WERI-Rb-1 (cell line): ENCODE results near the gene AP5B1.
"Not testable (repeated sequence)": the region's sequence is repeated elsewhere in the genome, so short reads cannot be mapped to it uniquely, and the experiment has no call there.

ENCODE experiments used
- DNase-seq: peaks from one replicate; pipeline ENCODE4 v3.0.0-alpha.2; 2020
- H3K27ac ChIP-seq: fragments of 250-450 bp; sonication (Bioruptor Pico); 2 replicates; pipeline ENCODE4 v1.5.1; 2020; ENCODE audit warnings: mild to moderate bottlenecking, moderate library complexity
- H3K27me3 ChIP-seq: fragments of 250-450 bp; sonication (Bioruptor Pico); 2 replicates; pipeline ENCODE4 v1.5.1; 2021; ENCODE audit warnings: mild to moderate bottlenecking, low read depth, moderate library complexity; ENCODE audit not compliant: insufficient read depth, severe bottlenecking
- H3K36me3 ChIP-seq: fragments of 250-450 bp; sonication (Bioruptor Pico); 2 replicates; pipeline ENCODE4 v1.5.1; 2020; ENCODE audit warnings: mild to moderate bottlenecking, moderate library complexity
- H3K4me3 ChIP-seq: 2 replicates; pipeline ENCODE4 v1.5.1; 2011; ENCODE audit warnings: low read depth, mild to moderate bottlenecking, control low read depth, low read length
- H3K9me3 ChIP-seq: fragments of 250-450 bp; sonication (Bioruptor Pico); 2 replicates; pipeline ENCODE4 v1.5.1; 2021; ENCODE audit warnings: mild to moderate bottlenecking, moderate library complexity; ENCODE audit not compliant: severe bottlenecking
- TF ChIP-seq, protein P1 (sequence below): IDR thresholded peaks from 2 replicates; pipeline ENCODE4 v1.5.1; 2011; ENCODE audit warnings: low read depth, mild to moderate bottlenecking, control low read depth, inconsistent platforms, low read length

AP5B1 gene

DNA sequence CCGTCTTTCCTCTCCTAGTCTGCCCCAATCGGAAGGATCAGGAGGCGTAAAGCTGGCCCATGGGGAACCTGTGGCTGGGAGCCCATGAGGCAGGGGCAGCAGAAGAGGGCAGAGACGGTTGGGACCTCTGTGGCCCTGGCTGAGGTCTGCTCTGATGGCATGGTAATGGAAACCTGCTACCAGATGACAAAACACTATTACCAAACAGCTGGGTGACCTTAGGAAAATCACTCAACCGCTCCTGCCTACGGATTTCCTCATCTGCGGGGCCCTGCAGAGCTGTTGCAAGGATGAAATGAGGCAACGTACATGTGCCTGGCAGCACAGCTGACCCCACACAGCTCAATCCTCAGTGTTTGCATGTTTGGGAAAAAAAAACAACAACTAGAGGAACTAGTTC lies 4.6 kb downstream of the AP5B1 start:
- TF ChIP-seq, protein P1, sequence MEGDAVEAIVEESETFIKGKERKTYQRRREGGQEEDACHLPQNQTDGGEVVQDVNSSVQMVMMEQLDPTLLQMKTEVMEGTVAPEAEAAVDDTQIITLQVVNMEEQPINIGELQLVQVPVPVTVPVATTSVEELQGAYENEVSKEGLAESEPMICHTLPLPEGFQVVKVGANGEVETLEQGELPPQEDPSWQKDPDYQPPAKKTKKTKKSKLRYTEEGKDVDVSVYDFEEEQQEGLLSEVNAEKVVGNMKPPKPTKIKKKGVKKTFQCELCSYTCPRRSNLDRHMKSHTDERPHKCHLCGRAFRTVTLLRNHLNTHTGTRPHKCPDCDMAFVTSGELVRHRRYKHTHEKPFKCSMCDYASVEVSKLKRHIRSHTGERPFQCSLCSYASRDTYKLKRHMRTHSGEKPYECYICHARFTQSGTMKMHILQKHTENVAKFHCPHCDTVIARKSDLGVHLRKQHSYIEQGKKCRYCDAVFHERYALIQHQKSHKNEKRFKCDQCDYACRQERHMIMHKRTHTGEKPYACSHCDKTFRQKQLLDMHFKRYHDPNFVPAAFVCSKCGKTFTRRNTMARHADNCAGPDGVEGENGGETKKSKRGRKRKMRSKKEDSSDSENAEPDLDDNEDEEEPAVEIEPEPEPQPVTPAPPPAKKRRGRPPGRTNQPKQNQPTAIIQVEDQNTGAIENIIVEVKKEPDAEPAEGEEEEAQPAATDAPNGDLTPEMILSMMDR: no peak
- no peaks in the 10 kb centered on the region for H3K9me3 ChIP-seq
- no peak for DNase-seq
- H3K4me3 ChIP-seq: no peak overlapping the region
- H3K27ac ChIP-seq: no peak overlapping the region
- no peaks in the 10 kb centered on the region for H3K27me3 ChIP-seq
- peaks cover 44% of the 10 kb centered on the region for H3K36me3 ChIP-seq

DNA sequence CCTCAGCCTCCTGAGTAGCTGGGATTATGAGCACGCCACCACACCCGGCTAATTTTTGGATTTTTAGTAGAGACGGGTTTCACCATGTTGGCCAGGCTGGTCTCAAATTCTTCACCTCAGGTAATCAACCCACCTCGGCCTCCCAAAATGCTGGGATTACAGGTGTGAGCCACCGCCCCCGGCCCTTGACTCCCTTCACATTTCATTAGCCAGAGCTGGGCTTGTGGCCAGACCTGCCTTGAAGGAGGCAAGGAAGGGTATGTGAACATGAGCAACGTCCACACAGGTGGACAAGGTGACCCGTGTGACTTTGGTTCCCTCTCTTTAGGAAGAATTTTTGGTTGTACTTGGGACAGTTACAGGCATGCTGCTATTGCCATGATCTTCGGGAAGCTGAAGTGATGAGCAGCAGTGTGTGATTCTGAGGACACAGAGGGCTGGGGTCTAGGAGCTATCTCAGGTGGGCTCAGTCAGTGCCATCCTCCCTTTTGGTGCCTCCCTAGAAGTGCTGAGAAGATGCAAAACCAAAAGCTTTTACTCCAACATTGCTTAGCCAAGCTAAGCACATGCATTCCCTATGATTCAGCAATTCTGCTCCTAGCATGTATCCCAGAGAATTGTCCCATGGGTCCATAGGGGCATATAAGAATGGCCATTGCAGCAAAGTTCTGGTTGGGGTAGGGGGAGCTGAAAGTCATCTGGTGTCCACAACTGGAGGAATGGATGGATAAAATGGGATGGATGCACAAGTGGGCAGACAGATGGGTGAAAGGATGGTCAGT lies 6.1 kb downstream of the AP5B1 start:
- DNase-seq: no peak
- H3K27me3 ChIP-seq: no peaks in the 10 kb centered on the region
- H3K4me3 ChIP-seq: no peak overlapping the region
- H3K9me3 ChIP-seq: no peaks in the 10 kb centered on the region
- TF ChIP-seq, protein P1: no peak
- no peak overlapping the region for H3K27ac ChIP-seq
- peaks cover 36% of the 10 kb centered on the region for H3K36me3 ChIP-seq

DNA sequence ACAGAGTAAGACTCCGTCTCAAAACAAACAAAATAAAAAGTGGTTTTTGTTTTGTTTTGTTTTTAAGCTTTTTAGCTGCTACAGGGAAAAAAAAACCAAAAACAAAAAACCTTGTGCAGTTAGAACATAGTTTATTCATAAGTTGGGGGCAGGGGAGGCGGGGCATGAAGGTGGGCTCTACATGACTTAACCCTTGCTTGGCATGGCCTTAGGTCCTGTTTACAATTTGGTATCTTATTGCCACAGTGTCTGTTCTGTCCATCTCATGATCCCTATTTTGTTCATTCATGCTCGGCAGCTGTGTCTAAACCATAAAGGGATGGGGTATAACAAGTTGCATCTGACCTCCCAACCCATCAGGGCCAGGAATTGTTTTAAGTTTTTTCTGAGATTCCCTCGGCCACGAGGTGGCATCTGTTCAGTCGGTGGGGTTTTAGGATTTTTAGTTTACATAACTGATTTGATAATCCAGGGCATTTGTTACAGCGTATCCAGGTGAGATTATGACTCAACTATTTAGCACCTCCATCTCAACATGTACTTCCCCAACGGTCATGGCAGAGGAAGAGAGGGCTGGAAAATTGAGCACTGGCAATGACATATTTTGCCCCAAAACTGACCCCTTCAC lies 6.9 kb downstream of the AP5B1 start:
- Histone ChIP-seq H3K36me3 (peaks cover 28% of the 10 kb centered on the region), H3K27me3 (no peaks in the 10 kb centered on the region), H3K4me3 (no peak overlapping the region), H3K9me3 (no peaks in the 10 kb centered on the region), H3K27ac (no peak overlapping the region)
- TF ChIP-seq, protein P1: no peak
- DNase-seq: no peak

DNA sequence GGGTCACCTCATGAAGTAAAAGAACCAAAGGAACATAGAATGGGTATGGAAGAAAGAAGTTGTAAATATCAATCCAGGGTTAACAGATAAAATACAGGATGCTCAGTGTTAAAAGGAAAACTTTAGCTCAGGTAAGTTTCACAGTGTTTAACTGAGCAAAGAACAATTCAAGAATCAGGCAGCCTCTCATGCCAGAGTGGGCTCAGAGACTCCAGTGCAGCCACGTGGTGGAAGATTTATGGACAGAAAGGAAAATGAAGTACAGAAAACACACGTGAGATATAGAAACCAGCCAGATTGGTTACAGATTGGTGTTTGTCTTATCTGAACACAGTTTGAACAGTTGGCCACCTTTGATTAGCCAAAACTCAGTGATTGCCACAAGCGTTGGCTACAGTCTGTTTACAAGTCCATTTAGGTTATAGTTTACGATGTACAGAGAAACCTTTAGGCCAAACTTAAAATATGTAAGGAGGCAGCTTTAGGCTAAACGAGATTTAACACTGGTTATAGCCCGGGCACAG lies 9.1 kb downstream of the AP5B1 start:
- Histone ChIP-seq H3K27me3 (no peaks in the 10 kb centered on the region), H3K4me3 (no peak overlapping the region), H3K36me3 (peaks cover 5% of the 10 kb centered on the region), H3K27ac (no peak overlapping the region), H3K9me3 (peaks cover 3% of the 10 kb centered on the region)
- no peak for DNase-seq
- TF ChIP-seq, protein P1: no peak

DNA sequence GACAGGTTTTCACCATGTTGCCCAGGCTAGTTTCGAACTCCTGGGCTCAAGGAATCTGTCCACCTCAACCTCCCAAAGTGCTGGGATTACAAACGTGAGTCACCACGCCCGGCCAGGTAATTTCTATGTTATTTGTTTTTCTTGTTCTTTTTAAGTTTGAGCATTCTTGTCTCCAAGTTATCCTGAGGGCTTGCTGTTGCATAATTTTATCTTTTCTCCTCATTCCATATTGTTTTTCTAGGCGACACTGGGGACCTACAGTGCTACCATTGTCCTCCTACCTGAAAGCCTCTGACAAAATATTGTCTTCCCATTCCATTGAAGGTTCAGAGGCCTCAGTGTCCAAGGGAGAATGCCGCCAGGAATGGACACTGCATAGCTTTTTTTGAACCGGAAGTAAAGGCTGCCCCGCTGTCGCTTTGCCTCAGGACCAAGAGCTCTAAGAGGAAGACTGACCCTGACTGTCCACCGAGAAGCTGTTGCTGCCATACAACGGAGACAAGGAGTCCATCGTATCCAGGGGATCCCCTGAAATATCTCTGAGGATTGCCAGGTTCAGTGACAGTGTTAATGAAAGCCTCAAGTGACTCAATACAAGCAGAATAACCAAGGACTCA lies 9.7 kb downstream of the AP5B1 start:
- peaks cover under 1% of the 10 kb centered on the region; the same call in 1 of the 2 replicates for H3K36me3 ChIP-seq
- DNase-seq: no peak
- peaks cover 3% of the 10 kb centered on the region for H3K9me3 ChIP-seq
- TF ChIP-seq, protein P1: no peak
- H3K27ac ChIP-seq: no peak overlapping the region
- no peaks in the 10 kb centered on the region for H3K27me3 ChIP-seq
- no peak overlapping the region for H3K4me3 ChIP-seq

DNA sequence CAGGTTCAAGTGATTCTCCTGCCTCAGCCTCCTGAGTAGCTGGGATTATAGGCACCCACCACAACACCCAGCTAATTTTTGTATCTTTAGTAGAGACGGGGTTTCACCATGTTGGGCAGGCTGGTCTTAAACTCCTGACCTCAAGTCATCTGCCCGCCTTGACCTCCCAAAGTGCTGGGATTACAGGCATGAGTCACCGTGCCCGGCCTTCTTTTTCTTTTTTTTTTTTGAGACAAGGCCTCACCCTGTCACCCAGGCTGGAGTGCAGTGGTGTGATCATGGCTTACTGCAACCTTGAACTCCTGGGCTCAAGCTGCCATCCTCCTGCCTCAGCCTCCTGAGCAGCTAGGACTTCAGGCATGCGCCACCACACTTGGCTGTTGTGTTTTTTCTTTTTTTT lies 13.0 kb downstream of the AP5B1 start:
- H3K9me3 ChIP-seq, H3K27ac ChIP-seq, DNase-seq, H3K27me3 ChIP-seq, H3K4me3 ChIP-seq, H3K36me3 ChIP-seq: not testable (repeated sequence)
